Ammon's horn (tissue), 1 donor: ENCODE data around the gene NAT16.
"Not testable (repeated sequence)": the region's sequence is repeated elsewhere in the genome, so short reads cannot be mapped to it uniquely, and the experiment has no call there.

Experiments used
- DNase-seq: peaks from one replicate; pipeline ENCODE4 v3.0.0-alpha.2; 2016; ENCODE audit warnings: low spot score

Gene NAT16

DNA sequence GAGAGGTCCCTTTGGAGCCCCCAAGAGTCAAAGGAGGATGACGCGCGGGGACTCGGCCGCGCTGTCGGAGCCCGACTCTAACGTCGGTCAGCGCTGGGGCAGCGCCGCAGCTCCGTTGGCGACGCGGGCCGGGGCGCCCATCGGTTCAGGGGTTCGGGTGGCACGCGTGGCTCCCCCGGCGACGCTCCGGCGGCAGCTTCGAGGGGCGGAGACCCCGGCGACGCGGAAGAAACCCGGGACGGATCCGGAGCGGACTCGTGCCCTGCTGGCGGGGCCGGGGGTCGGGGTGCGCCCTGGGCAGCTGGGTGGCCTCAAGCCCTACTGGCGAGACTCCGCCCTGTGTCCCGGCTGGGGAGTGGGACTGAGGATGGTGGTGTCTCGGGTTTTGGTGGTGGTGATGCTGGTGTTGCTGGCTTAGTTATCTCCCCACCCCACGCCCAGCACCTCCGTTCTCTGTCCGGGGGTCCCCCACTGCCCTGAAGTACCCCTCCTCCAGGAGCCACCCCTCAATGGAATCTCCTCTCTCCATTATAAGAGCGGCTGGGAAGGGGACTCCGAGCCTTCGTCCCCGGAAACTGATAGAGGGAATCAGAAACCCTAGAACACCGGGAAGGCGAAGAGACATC is at the start of gene NAT16:
Gene NAT16 (minus strand): TSS at position 164 of the 626 bp plus-strand sequence. CDS start 5,486 bp downstream, outside the sequence.
- no peak for DNase-seq

DNA sequence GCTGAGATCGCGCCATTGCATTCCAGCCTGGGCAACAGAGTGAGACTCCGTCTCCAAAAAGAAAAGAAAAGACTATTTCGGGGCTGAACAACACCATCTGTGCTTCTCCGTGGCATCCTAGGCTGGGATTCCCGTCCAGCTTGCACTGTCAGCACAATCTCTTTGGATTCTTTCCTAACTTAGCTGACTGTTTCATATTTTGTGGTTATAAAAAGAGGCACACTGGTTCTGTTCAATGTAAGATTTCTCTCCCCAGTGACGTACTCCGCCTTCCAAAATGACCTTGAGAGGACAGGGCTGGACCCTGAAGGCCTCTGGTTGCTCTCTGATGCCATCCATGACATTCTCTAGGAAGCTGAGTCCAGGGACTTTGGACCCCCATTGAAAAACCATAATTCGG is 46.6 kb upstream of the NAT16 start:
- no peak for DNase-seq

DNA sequence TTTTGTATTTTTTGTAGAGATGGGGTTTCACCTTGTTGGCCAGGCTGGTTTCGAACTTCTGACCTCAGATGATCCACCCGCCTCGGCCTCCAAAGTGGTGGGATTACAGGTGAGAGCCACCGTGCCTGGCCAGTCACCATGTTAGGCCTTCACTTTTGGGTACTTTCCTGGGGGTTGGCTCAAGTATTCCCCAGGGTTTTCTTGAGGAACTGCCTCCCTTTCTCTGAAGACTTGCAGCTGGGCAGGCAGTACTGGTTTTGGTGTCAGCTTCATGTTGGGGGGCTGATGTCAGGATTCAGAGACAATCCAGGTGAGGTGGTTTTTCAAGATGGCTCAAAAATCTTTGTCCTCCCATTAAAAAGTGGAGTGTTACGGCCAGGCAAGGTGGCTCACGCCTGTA is 45.6 kb upstream of the NAT16 start:
- no peak for DNase-seq

DNA sequence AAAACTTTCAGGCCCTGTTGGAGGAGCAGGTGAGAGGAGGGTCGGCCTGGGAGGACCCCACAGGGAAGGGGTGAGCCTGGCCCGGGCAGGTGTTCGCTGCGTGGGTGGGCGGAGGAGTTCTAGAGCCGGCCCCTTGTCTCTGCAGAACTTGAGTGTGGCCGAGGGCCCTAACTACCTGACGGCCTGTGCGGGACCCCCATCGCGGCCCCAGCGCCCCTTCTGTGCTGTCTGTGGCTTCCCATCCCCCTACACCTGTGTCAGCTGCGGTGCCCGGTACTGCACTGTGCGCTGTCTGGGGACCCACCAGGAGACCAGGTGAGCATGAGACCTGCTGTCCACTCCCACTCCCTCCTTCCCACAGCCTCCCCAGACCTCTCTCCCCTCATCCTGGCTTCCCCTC is 43.4 kb upstream of the NAT16 start:
- DNase-seq: no peak

DNA sequence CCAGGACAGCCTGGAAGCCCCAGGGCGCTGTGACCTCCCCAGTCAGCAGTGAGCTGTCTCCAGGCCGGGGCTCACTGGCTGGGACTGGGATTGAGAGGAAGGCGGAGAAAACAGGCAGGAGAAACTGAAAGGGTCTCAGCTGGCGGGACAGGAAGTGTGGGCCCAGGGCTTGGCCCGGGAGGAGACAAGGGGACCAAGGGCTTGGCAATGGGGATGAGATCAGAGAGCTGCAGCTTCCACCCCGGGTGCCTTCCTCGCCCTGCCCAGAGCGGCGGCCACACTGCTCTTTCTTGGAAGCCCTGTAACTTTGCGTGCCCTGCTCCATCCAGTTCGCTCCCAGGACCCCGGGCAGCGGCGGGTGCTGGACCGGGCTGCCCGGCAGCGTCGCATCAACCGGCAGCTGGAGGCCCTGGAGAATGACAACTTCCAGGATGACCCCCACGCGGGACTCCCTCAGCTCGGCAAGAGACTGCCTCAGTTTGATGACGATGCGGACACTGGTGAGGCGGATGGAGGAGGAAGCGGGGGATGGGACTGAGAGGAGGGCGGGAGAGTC is 42.3 kb upstream of the NAT16 start:
- DNase-seq: no peak

DNA sequence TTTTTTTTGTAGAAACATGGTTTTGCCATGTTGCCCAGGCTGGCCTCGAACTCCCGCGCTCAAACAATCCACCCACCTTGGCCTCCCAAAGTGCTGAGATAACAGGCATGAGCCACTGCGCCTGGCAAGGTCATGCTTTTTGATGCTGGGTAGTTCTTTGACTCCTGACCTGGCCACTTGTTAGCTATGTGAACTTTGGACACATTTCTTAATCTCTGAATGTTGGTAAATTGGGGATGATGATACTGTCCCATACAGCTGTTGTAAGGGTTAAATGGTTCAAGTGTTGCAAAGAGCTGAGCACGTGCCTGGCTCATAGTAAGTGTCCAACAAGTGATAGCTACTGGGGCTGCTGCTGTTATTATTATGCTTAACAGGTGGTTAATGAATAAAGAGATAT is 40.2 kb upstream of the NAT16 start:
- no peak for DNase-seq

DNA sequence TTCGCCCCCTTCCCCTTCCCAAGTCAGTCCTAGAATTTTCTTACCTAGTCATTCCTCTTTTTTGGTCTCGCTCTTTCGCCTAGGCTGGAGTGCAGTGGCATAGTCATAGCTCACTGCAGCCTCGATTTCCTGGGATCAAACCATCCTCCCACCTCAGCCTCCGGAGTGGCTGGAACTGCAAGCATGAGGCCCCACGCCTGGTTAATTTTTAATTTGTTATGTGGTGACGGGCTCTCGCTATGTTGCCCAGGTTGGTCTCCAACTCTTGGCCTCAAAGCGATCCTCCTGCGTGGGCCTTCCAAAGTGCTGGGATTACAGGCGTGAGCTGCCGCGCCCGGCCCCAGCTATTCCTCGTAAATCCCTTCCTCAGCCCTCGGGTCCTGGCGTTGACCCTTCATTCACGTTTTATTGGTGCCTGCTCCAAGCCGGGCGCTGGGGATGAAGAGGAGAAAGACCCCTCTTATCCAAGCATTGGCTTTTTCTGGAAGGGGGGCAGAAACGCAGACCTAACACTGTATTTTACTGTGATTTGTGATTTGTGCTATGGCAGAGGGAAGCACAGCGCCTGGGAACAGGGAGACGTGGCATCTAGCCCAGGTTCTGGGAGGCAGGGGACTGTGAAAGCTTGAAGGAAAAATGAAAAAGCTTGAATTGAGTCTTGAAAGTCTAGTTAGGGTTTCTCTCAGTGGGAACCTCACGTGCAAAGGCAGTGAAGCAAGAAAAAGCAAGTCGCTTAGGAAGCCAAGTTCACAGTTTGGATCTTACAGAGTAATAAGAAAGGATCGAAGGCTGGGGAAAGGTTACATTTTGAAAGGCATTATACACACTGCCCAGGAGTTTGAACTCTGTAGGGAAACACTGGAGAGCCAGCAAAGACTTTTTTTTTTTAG is 38.4 kb upstream of the NAT16 start:
- DNase-seq: no peak

DNA sequence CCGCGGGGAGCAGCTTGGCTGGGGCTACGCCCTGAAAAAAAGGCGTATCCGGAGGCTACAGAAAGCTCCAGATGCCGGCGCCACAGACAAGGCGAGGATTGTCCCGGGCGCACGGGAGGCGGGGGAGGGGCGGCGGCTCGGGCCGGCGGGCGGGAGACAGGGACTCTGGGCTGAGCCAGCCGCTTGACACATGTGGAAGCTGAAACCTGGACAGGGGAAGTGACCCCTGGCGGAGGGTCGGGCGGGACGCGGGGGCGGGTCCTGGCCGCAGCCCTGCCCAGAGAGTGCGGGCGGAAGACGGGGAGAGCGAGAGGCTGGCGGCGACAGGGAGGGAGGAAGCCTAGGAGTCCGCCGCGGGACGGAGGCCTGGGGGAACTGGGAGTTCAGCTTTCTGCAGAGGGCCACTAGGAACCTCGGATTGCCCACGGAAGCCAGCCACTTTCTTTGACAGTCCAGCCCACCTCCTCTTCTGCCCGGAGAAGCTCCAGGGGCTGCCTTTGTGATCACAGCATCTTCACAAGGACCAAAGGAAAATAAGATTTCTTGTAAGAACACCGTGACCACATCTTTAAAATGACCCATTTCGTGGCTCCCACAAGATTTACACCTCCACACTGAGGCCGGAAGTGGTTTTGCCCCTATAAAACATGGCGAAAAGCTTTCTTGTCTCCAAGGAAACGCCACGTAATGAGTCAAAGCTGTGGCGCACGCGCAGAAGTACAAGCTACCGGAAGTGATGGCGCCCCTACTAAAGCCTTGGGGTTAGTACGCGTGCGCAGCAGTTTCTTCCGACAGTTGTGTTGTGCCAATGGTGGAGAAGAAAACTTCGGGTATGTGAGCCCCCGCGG is 37.5 kb upstream of the NAT16 start, which contains the start of the genes PLOD3 and ZNHIT1:
Gene PLOD3 (minus strand): TSS at position 194 of the 848 bp plus-strand sequence. CDS start 307 bp downstream, outside the sequence.
Gene ZNHIT1 (plus strand): TSS at position 778 of the 848 bp plus-strand sequence. CDS start 31 bp downstream, at position 809.
- DNase-seq: peak; percentile 98

DNA sequence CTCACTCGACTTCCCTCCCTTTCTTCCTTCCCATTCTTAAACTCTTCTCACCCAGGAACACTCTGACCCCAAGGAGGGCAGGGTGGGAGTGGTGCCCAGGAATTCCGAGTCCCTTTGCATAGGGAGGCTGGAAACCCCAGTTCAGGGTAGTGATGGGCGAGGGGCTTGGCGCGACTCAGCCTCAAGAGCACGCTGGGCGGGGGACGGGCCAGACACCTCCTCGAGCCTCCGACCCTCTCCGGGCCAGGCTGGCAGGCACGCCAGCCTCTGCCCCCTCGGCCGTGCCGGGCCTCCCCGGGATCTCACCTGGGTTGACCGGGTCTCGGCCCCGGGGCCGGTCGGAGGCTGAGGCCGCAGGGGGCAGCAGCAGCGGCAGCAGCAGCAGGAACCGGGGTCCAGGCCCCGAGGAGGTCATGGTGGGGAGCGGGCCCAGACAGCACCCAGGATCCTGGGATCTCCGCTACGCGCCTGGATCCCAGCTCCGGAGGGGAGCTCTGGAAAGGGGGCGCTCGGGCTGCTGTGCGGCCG is 36.8 kb upstream of the NAT16 start:
- peak; percentile 28 for DNase-seq

DNA sequence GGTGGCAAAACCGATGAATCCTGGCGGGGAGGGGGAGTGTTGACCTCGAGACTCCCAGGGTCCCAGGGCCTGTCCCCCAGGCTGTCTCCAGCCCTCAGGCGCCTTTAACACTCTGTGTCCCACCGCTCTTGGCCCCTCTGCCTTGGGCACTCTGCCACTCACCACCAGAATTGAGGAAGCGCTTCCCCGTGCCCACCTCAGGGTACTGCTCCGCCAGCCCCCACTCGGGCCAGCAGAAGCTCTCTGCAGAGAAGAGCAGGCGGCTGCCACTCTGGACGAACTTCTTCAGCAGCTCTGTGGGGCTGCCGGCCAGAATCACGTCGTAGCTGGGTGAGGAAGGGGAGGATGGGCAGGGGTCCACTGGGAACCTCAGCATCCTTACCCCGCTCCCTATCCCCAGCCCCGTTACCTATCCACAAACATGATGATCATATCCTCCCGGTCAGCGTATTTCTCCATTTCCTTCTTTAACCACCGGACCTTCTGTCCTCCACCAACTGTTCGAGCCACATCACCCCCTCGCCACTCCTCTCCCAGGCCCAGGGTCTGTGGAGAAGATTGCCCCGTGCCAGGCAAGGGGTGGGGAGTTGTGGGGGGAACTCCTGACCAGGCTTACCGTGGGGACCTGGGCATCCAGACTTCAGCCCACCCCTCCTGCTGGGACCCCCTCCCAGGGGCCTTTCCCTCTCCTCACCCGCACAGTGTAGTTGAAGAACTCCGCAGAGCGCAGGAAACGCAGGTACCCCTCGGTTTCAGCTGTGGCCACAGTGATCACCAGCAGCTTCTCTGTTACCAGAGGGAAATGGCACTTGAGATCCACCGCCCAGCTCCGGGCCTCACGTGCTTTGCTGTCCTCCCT is 36.1 kb upstream of the NAT16 start:
- DNase-seq: no peak

DNA sequence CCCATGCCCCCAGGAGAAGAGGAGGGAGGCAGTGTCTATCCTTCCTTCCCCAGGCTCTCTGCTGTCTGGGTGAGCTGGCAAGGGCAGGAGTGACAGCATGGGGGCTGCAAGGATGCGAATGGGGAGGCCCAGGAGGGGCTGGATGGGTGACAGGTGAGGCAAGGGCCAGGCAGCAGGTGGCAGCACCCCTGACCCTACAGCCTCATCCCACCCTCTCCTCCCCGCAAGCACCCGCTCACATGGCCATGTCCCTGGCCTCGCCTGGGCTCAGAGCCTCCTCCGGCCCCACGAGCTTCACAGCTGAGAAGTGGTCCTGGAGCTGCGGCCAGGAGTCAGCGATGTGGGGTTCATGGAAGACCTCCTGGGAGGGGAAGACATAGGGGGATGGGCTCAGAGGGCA is 31.9 kb upstream of the NAT16 start:
- DNase-seq: no peak

DNA sequence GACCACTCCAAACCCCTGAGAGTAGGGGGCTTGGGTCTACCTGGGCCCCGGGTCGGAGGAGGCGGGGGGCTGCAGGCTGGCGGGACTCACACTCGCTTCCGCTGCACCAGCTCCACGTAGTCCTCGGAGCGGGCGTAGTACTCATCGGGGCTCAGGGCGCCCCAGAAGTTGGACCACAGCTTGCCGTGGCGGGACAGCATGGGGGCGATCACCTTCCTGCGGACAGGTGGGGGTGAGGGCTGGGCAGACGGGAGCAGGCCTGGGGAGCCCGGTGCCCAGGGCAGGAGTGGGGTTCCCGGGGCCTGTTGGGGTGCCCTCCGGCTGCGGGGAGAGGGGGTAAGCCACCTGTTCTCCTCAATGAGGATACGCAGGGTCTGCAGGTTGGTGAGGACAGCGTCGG is 31.4 kb upstream of the NAT16 start:
- no peak for DNase-seq

DNA sequence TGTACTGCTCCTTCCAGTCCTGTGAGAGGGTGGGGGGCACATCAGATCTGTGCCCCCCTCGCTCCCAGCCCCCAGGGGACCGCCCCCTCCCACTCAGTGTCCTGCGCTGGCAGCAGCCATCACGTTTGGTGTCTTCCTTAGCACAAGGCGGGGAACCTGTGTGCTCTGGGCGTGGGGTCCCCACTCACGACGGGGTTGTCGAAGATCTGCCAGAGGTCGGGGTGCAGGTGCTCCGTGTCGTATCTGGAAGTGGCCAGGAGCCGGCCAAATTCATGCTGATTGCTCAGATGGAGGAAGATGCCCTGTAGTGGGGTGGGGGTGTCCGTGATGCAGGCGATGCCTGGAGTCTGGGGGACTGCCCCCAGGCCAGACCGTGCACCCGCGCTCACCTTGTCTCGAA is 30.1 kb upstream of the NAT16 start:
- DNase-seq: no peak

DNA sequence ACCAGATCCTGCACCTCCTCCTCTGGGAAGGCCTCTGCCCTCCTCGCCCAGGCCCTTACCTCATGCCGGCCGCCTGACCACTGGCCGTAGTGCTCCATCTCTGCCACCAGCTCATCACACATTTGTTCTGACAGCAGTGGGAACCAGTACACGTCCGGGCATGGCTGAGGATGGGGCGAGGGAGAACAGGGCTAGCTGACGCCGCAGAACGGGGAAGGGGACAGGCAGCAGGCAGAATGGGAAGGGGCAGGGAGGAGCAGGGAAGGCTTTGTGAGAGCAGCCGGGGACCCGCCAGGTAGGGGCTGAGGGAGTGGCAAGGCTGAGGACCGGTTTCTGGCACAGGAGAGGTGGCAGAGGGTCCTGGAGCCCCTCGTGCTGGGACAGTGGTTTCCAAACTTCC is 28.7 kb upstream of the NAT16 start:
- DNase-seq: no peak

DNA sequence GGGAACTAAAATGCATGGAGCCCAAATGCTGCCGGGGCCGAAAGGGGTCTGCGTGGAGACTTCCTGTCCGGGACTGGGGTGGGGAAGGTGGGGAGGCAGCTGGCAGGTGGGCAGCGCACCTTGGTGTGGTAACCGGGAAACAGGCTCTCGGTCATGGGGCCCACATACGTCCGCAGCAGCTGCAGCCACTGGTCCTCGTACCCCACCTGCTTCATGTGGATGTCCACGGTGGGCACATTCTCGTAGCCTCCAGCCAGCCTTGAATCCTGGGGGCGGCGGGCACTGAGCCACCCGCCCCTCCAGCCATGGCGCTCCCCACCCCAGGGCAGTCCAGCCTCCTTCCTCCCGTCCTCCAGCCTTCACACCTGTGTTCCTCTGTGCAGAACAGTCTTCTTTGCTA is 27.4 kb upstream of the NAT16 start:
- DNase-seq: no peak

DNA sequence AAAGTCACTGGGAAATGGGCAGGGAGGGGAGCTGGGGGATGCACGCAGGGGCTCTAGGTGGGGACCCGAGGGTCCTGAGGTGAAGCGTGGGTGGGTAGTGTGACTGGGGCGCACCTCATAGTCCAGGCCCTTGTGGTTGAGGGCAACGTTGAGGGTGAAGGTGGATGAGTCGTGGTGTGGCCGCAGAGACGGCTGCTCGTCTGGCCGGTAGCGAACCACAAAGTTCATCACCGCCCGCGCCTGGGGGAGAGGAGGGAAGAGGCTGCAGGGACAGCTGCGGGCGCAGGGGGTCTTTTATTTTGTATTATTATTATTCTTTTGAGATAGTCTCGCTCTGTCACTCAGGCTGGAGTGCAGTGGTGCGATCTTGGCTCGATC is 26.6 kb upstream of the NAT16 start:
- no peak for DNase-seq

DNA sequence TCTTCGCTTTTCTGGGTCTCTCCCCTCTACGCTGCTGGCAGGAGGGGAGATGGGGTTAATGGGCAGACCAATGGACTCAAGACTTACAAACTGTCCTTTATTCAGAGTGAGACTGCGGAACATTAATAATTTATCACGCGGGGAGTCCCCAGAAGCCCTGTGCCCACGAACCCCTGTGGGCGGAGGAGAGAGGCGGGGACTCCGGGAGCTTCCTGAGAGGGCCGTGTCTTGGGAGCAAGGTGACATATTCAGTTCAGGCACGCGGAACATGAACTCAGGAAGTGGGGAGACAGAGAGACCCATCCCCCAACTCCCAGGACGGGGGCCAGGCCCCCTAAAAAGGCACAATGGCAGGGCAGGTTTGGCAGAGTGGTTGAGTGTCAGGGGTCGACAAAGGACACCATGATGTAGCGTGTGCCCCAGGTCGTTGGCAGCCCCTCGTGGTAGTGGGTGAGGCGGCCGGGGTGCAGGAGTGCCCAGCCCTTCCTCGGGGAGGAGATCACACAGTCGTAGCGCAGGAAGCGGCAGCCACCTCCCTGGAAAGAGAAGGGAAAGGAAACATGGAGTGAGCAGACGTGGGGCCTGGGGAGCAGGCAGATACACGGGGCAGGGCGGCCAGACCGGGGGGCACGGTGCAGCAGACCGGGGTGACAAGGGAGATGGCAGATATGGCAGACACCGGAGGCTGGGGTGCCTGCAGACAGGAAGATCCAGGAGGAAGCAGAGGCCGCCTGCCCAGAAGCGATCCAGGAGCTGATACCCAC is 26.0 kb upstream of the NAT16 start:
- no peak for DNase-seq

DNA sequence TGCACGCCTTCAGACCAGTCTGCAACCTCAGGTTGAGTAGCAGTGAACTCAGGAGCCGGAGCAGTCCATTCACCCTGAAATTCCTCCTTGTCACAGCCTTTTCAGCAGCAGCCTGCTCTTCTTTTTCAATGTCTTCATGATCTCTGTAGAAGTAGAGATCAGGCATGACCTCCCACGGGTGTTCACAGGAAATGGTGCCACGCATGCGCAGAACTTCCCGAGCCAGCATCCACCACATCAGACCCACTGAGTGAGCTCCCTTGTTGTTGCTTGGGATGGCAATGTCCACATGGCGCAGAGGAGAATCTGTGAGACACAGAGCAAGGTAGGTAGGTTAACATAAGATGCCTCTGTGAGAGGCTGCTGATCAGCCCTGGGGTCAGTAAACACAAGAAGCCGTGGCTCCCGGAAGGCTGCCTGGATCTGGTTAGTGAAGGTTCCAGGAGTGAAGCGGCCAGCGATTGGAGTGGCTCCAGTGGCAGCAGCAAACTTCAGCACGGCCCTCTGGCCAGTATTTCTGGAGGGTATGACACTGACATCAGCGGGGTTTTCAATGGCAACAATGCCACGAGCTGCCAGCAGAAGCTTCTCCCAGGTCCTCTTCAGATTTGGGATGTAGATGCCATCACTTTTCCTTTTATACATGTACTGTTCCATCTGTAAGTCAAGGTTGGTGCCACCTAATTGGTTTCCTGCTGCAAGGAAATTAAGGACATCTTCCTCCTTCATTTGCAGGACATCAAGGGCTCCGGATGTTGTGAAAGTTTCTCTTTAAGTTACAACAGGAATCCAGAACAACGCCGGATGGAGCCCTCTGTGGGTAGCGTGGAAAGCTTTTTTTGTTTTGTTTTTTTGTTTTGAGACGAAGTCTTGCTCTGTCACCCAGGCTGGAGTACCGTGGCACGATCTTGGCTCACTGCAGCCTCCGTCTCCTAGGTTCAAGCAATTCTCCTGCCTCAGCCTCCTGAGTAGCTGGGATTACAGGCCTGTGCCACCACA is 23.9 kb upstream of the NAT16 start:
- DNase-seq: not testable (repeated sequence)

DNA sequence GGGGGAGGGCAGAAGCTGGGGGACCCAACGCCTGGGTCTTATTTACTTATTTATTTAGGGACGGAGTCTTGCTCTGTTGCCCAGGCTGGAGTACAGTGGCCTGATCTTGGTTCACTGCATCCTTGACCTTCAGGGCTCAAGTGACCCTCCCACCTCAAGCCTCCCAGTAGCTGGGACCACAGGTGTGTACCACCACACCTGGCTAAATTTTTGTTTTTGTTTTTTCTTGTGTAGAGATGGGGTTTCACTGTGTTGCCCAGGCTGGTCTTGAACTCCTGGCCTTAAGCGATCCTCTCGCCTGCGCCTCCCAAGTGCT is 22.5 kb upstream of the NAT16 start:
- no peak for DNase-seq
